ENCODE results near the gene CCDC34. TPM values are rescaled to one million over a fixed set of nuclear protein-coding genes. Genes with fewer than 3 reads are reported as not detected.

CCDC34 gene
- total RNA-seq, 1 donor from 2014 or later: 1.6 TPM

- no peak for DNase-seq (ENCODE audit: low spot score in 2 of 2)
- intact Hi-C loops (cut with DNase I): no loop called here
- Histone ChIP-seq H3K36me3 (no peaks in the 10 kb centered on the region), H3K4me1 (peaks cover 0 to 22% of the 10 kb centered on the region in 2 donors), H3K27ac (peak overlapping the region; percentile 6 to 33), H3K27me3 (no peaks in the 10 kb centered on the region), H3K9me3 (no peaks in the 10 kb centered on the region), H3K4me3 (no peak overlapping the region)
- no peak for TF ChIP-seq CTCF (IDR thresholded peaks at IDR 0.05)
These were observed 28.5 kb upstream of the CCDC34 start for GRCh38 chr11:27391331-27392015.

- H3K4me1 ChIP-seq: peaks cover 0 to 30% of the 10 kb centered on the region in 2 donors
- H3K36me3 ChIP-seq: no peaks in the 10 kb centered on the region
- DNase-seq (ENCODE audit: low spot score in 2 of 2): no peak
- H3K4me3 ChIP-seq: no peak overlapping the region
- intact Hi-C loops (cut with DNase I): no loop called here
- no peaks in the 10 kb centered on the region for H3K27me3 ChIP-seq
- TF ChIP-seq CTCF (IDR thresholded peaks at IDR 0.05): no peak
- H3K9me3 ChIP-seq: no peaks in the 10 kb centered on the region
- H3K27ac ChIP-seq: peak overlapping the region; percentile 6 to 38
These were observed 27.6 kb upstream of the CCDC34 start for GRCh38 chr11:27390318-27391295.

DNA sequence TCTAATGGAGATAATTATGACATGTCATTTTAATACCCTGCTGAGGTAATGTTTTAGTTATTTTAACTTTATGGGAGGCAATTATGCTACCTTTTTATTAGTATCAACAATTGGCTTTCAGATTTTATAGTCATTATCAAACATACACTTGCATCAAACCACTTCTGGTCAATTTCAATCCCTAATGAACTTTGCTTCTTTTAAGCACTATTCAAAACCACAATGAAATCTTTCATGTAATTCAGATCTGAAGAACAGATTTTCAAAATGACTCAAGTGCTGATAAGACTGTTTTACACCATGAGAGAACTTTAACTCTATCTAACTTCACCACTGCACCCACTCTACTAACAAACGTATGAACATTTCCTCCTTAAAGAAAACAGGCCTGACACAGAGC lies 25.9 kb upstream of the CCDC34 start:
- Histone ChIP-seq H3K27me3 (no peaks in the 10 kb centered on the region), H3K9me3 (no peaks in the 10 kb centered on the region), H3K27ac (no peak overlapping the region), H3K4me3 (no peak overlapping the region), H3K4me1 (peaks cover 0 to 25% of the 10 kb centered on the region in 2 donors), H3K36me3 (no peaks in the 10 kb centered on the region)
- no peak for TF ChIP-seq CTCF (IDR thresholded peaks at IDR 0.05)
- intact Hi-C loops (cut with DNase I): loop anchor here (10.0 kb wide), 1 partner anchor 204 kb away; no protein-coding TSS in a partner anchor
- no peak for DNase-seq (ENCODE audit: low spot score in 2 of 2)

GRCh38 chr11:27388001-27388400 lies 25.0 kb upstream of the CCDC34 start:
- Histone ChIP-seq H3K9me3 (no peaks in the 10 kb centered on the region), H3K27me3 (no peaks in the 10 kb centered on the region), H3K4me3 (no peak overlapping the region)

More at GRCh38 chr11:27388001-27388400, 25.0 kb upstream of the CCDC34 start:
- DNase-seq (ENCODE audit: low spot score in 2 of 2): no peak
- no peaks in the 10 kb centered on the region for H3K36me3 ChIP-seq
- intact Hi-C loops (cut with DNase I): loop anchor here (10.0 kb wide), 1 partner anchor 203 kb away; no protein-coding TSS in a partner anchor
- H3K27ac ChIP-seq: no peak overlapping the region
- H3K4me1 ChIP-seq: peaks cover 0 to 25% of the 10 kb centered on the region in 2 donors
- no peak for TF ChIP-seq CTCF (IDR thresholded peaks at IDR 0.05)

Measured in ascending aorta (tissue), 2 donors.